Left forelimb (tissue), 1 donor: ENCODE results near the gene TIMM44.
"Not testable (repeated sequence)": the region's sequence is repeated elsewhere in the genome, so short reads cannot be mapped to it uniquely, and the experiment has no call there.

ENCODE experiments used
- DNase-seq: peaks from one replicate; pipeline ENCODE4 v3.0.0-alpha.2; 2018; ENCODE audit warnings: low spot score

Gene TIMM44

GRCh38 chr19:7944177-7944761 is 803 bp upstream of the TIMM44 start:
- peak; percentile 87 for DNase-seq

- DNase-seq: no peak
Observed at GRCh38 chr19:7942981-7943443, 454 bp downstream of the TIMM44 start.

GRCh38 chr19:7941895-7942596 is 1.4 kb downstream of the TIMM44 start:
- no peak for DNase-seq

GRCh38 chr19:7940841-7941240 is 2.6 kb downstream of the TIMM44 start:
- DNase-seq: no peak

GRCh38 chr19:7934766-7935165 is 8.7 kb downstream of the TIMM44 start:
- DNase-seq: no peak

GRCh38 chr19:7933828-7934725 is 9.4 kb downstream of the TIMM44 start:
- no peak for DNase-seq

GRCh38 chr19:7933411-7933810 is 10.1 kb downstream of the TIMM44 start:
- no peak for DNase-seq

- DNase-seq: no peak
Observed at GRCh38 chr19:7932930-7933300, 10.6 kb downstream of the TIMM44 start.

GRCh38 chr19:7932276-7932929 is 11.1 kb downstream of the TIMM44 start:
- no peak for DNase-seq

- no peak for DNase-seq
Observed at GRCh38 chr19:7931221-7932061, 12.0 kb downstream of the TIMM44 start.

- DNase-seq: no peak
Observed at GRCh38 chr19:7930765-7931164, 12.7 kb downstream of the TIMM44 start.

- not testable (repeated sequence) for DNase-seq
Observed at GRCh38 chr19:7930030-7930429, 13.4 kb downstream of the TIMM44 start.

GRCh38 chr19:7928741-7929701 is 14.4 kb downstream of the TIMM44 start:
- DNase-seq: no peak

GRCh38 chr19:7928334-7928706 is 15.1 kb downstream of the TIMM44 start:
- DNase-seq: no peak

GRCh38 chr19:7927605-7928333 is 15.7 kb downstream of the TIMM44 start:
- peak; percentile 65 for DNase-seq

- DNase-seq: peak; percentile 68
Observed at GRCh38 chr19:7926727-7927604, 16.5 kb downstream of the TIMM44 start.

GRCh38 chr19:7926021-7926726 is 17.3 kb downstream of the TIMM44 start, which contains the start of gene CTXN1:
TSS of gene CTXN1 (minus strand) at chr19:7926135. CDS start at chr19:7925538, 597 bp downstream.
- no peak for DNase-seq
